HepG2 (cell line): ENCODE data around the gene EHBP1.

ENCODE experiments used
- EEA1 ChIP-seq: sonication (generic); formaldehyde crosslinking; IDR thresholded peaks from 2 replicates; pipeline ENCODE4 v1.5.1; 2020; ENCODE audit warnings: mild to moderate bottlenecking, missing genetic modification reagents, borderline replicate concordance
- HMG20A ChIP-seq: IDR thresholded peaks from 2 replicates; pipeline ENCODE4 v1.6.1; 2016; ENCODE audit warnings: borderline replicate concordance
- POLR2AphosphoS5 ChIP-seq: IDR thresholded peaks from 2 replicates; pipeline ENCODE4 v1.6.1; 2012; ENCODE audit warnings: low read depth, low read length
- SMARCC2 ChIP-seq: fragments of 450-650 bp; IDR thresholded peaks from 2 replicates; pipeline ENCODE4 v1.6.1; 2017; ENCODE audit warnings: antibody characterized with exemption, mild to moderate bottlenecking
- TBL1XR1 ChIP-seq: fragments of 150-350 bp; IDR thresholded peaks from 2 replicates; pipeline ENCODE4 v1.6.1; 2014; ENCODE audit warnings: borderline replicate concordance, low read length; ENCODE audit not compliant: partially characterized antibody
- ZFY ChIP-seq: sonication (generic); formaldehyde crosslinking; IDR thresholded peaks from 2 replicates; pipeline ENCODE4 v1.4.0; 2020; ENCODE audit warnings: missing genetic modification reagents
- ZNF768 ChIP-seq: sonication (generic); formaldehyde crosslinking; IDR thresholded peaks from 2 replicates; pipeline ENCODE4 v1.4.0; 2020; ENCODE audit warnings: missing genetic modification reagents
- ZNF83 ChIP-seq: sonication (generic); formaldehyde crosslinking; IDR thresholded peaks from 2 replicates; pipeline ENCODE4 v1.4.0; 2020; ENCODE audit warnings: missing genetic modification reagents, mild to moderate bottlenecking, borderline replicate concordance
- TF ChIP-seq, protein P1 (sequence below), 2 experiments: IDR thresholded peaks; 2 replicates each; pipeline ENCODE4 v1.6.1; 2011 to 2012; ENCODE audit warnings: low read length in 2 of 2, borderline replicate concordance in 1 of 2, low read depth in 1 of 2, mild to moderate bottlenecking in 1 of 2, moderate library complexity in 1 of 2
- TF ChIP-seq, protein P2 (sequence below): sonication (generic); formaldehyde crosslinking; IDR thresholded peaks from 2 replicates; pipeline ENCODE4 v1.4.0; 2020; ENCODE audit warnings: mild to moderate bottlenecking, missing genetic modification reagents
- TF ChIP-seq, protein P3 (sequence below): sonication (generic); formaldehyde crosslinking; IDR thresholded peaks from 2 replicates; pipeline ENCODE4 v1.5.1; 2020; ENCODE audit warnings: mild to moderate bottlenecking, missing genetic modification reagents, moderate library complexity
- TF ChIP-seq, protein P4 (sequence below): sonication (generic); formaldehyde crosslinking; IDR thresholded peaks from 2 replicates; pipeline ENCODE4 v1.5.0; 2020; ENCODE audit warnings: mild to moderate bottlenecking, missing genetic modification reagents, moderate library complexity
- TF ChIP-seq, protein P5 (sequence below): IDR thresholded peaks from 2 replicates; pipeline ENCODE4 v1.6.1; 2012; ENCODE audit warnings: inconsistent platforms
- TF ChIP-seq, protein P6 (sequence below): sonication (generic); formaldehyde crosslinking; conservative IDR thresholded peaks from 2 replicates; pipeline ENCODE4 v1.4.0; 2020; ENCODE audit warnings: missing genetic modification reagents

DNA sequence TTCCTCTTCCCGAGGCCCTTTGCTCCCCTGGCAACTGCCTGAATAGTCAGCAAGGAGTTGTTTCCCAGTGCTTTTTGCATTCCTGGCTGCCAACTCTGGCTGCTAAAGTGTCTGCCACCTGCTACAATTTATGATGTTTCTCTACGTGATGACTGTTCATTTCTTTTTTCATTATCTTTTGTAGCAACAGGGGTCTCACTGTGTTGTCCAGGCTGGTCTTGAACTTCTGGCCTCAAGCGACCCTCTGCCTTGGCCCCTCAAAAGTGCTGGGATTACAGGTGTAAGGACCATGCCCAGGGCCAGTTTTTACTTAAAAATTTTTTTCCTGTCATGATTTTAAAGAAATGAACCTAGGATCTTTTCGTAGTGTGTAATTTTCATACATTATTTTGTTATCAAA is 11.3 kb downstream of the EHBP1 start:
- no peak for TF ChIP-seq SMARCC2
- TF ChIP-seq, protein P1, sequence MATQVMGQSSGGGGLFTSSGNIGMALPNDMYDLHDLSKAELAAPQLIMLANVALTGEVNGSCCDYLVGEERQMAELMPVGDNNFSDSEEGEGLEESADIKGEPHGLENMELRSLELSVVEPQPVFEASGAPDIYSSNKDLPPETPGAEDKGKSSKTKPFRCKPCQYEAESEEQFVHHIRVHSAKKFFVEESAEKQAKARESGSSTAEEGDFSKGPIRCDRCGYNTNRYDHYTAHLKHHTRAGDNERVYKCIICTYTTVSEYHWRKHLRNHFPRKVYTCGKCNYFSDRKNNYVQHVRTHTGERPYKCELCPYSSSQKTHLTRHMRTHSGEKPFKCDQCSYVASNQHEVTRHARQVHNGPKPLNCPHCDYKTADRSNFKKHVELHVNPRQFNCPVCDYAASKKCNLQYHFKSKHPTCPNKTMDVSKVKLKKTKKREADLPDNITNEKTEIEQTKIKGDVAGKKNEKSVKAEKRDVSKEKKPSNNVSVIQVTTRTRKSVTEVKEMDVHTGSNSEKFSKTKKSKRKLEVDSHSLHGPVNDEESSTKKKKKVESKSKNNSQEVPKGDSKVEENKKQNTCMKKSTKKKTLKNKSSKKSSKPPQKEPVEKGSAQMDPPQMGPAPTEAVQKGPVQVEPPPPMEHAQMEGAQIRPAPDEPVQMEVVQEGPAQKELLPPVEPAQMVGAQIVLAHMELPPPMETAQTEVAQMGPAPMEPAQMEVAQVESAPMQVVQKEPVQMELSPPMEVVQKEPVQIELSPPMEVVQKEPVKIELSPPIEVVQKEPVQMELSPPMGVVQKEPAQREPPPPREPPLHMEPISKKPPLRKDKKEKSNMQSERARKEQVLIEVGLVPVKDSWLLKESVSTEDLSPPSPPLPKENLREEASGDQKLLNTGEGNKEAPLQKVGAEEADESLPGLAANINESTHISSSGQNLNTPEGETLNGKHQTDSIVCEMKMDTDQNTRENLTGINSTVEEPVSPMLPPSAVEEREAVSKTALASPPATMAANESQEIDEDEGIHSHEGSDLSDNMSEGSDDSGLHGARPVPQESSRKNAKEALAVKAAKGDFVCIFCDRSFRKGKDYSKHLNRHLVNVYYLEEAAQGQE (IDR thresholded peaks at IDR 0.05; ENCODE audit: borderline replicate concordance in 1 of 2, low read depth in 1 of 2, low read length in 2 of 2), result no peak
- TF ChIP-seq, protein P2, sequence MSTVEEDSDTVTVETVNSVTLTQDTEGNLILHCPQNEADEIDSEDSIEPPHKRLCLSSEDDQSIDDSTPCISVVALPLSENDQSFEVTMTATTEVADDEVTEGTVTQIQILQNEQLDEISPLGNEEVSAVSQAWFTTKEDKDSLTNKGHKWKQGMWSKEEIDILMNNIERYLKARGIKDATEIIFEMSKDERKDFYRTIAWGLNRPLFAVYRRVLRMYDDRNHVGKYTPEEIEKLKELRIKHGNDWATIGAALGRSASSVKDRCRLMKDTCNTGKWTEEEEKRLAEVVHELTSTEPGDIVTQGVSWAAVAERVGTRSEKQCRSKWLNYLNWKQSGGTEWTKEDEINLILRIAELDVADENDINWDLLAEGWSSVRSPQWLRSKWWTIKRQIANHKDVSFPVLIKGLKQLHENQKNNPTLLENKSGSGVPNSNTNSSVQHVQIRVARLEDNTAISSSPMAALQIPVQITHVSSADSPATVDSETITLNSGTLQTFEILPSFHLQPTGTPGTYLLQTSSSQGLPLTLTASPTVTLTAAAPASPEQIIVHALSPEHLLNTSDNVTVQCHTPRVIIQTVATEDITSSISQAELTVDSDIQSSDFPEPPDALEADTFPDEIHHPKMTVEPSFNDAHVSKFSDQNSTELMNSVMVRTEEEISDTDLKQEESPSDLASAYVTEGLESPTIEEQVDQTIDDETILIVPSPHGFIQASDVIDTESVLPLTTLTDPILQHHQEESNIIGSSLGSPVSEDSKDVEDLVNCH (CRISPR knock-in tag), result no peak
- TF ChIP-seq, protein P3, sequence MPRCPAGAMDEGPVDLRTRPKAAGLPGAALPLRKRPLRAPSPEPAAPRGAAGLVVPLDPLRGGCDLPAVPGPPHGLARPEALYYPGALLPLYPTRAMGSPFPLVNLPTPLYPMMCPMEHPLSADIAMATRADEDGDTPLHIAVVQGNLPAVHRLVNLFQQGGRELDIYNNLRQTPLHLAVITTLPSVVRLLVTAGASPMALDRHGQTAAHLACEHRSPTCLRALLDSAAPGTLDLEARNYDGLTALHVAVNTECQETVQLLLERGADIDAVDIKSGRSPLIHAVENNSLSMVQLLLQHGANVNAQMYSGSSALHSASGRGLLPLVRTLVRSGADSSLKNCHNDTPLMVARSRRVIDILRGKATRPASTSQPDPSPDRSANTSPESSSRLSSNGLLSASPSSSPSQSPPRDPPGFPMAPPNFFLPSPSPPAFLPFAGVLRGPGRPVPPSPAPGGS (CRISPR knock-in tag), result no peak
- TF ChIP-seq POLR2AphosphoS5, result no peak
- TF ChIP-seq, protein P4, sequence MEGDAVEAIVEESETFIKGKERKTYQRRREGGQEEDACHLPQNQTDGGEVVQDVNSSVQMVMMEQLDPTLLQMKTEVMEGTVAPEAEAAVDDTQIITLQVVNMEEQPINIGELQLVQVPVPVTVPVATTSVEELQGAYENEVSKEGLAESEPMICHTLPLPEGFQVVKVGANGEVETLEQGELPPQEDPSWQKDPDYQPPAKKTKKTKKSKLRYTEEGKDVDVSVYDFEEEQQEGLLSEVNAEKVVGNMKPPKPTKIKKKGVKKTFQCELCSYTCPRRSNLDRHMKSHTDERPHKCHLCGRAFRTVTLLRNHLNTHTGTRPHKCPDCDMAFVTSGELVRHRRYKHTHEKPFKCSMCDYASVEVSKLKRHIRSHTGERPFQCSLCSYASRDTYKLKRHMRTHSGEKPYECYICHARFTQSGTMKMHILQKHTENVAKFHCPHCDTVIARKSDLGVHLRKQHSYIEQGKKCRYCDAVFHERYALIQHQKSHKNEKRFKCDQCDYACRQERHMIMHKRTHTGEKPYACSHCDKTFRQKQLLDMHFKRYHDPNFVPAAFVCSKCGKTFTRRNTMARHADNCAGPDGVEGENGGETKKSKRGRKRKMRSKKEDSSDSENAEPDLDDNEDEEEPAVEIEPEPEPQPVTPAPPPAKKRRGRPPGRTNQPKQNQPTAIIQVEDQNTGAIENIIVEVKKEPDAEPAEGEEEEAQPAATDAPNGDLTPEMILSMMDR (CRISPR knock-in tag), result no peak
- no peak for TF ChIP-seq TBL1XR1
- TF ChIP-seq, protein P5, sequence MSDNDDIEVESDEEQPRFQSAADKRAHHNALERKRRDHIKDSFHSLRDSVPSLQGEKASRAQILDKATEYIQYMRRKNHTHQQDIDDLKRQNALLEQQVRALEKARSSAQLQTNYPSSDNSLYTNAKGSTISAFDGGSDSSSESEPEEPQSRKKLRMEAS, result no peak
- TF ChIP-seq ZNF768, result no peak
- no peak for TF ChIP-seq EEA1
- TF ChIP-seq HMG20A (CRISPR knock-in tag), result no peak
- TF ChIP-seq, protein P6, sequence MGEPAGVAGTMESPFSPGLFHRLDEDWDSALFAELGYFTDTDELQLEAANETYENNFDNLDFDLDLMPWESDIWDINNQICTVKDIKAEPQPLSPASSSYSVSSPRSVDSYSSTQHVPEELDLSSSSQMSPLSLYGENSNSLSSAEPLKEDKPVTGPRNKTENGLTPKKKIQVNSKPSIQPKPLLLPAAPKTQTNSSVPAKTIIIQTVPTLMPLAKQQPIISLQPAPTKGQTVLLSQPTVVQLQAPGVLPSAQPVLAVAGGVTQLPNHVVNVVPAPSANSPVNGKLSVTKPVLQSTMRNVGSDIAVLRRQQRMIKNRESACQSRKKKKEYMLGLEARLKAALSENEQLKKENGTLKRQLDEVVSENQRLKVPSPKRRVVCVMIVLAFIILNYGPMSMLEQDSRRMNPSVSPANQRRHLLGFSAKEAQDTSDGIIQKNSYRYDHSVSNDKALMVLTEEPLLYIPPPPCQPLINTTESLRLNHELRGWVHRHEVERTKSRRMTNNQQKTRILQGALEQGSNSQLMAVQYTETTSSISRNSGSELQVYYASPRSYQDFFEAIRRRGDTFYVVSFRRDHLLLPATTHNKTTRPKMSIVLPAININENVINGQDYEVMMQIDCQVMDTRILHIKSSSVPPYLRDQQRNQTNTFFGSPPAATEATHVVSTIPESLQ (CRISPR knock-in tag), result no peak
- TF ChIP-seq ZFY, result no peak
- no peak for TF ChIP-seq ZNF83 (CRISPR knock-in tag)
